Left hindlimb (tissue), 1 donor: ENCODE results near the gene ABR.
A peak's percentile ranks its signal among the peaks of the same experiment; 100 is the strongest.
"Not testable (repeated sequence)": the region's sequence is repeated elsewhere in the genome, so short reads cannot be mapped to it uniquely, and the experiment has no call there.

Experiments
- DNase-seq: peaks from one replicate; pipeline ENCODE4 v3.0.0-alpha.2; 2018

The ABR gene

DNA sequence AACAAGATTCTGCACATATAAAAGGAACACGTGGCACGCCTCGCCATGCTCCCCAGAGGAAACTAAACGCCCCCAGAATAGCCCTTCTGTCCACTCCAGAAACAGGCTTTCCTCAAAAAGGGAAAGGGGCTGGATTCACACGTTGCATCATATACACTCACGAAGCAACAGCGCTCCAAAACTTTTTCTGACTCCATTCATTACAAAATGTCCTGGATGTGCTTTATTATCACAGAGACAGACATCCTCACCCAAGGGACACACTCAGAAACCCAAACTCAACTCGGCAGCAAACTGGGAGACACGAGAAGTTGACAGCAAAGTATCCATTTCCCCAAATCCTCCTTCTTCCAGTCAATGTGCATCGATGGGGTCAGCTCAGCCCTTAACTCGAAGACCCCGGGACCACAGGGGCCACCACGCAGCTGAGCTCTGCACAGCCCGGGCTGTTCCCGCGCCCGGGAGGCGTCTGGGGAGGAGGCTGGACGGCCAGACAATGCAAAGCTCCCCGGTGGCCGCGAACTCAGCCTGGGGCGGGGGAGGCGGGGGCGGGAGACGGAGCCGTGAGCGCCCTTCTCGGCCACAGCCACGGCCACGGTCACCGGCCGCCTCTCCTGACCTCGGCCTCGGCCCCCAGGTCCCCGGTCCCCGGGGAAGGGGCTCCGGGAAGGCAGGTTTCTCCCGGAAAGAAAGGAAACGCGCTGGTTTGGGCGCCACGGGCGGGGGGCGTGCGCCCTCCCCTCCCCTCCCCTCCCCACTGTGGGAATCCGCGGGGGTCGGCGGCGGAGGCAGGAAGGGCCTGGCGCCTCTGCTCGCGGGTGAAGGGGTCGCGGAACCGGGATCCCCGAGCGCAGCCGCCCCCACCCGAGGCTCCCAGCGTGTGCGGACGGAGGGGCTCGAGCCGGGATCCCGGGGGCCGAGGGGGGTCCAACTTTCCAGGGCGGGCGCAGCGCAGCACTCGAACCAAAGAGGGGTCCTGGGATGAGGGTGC lies 201.4 kb downstream of the ABR start:
- peak; percentile 56 for DNase-seq

DNA sequence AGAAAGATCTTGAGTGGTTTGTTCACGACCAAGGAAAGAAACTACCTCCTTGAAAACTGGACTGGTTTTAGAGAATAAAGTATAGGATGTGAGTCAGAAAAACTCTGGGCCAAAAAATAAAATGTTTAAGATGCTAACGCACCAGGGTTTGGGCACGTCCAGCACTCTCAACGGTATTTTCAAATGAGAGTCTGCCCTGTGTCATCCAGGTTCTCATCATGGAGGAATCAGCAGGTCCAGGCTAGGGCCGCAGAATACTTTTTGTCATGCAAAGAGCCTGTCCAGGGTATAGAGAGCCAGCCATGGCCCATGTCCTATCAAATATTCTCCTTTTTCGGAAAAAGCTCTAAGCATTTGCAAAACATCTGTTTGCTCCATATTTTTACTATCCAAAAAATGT lies 202.6 kb downstream of the ABR start:
- no peak for DNase-seq

DNA sequence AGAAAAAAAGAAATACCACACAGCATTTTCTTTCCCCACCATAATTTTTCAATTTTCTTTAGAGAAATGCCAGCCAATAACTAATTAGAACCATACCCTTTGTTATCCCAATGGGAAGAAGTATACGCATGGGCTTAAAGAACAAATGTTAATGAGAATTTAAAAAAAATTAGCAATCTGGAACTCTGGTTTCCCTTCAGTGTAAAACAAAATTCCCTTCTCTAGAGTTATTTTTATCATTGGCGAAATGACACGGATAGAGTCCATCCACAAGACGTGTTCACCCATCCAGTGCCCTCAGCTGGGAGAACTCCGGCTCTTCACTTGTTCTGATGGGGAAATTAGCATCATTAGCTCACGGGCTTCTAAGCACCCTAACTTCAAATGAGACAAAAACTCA lies 203.5 kb downstream of the ABR start:
- no peak for DNase-seq

DNA sequence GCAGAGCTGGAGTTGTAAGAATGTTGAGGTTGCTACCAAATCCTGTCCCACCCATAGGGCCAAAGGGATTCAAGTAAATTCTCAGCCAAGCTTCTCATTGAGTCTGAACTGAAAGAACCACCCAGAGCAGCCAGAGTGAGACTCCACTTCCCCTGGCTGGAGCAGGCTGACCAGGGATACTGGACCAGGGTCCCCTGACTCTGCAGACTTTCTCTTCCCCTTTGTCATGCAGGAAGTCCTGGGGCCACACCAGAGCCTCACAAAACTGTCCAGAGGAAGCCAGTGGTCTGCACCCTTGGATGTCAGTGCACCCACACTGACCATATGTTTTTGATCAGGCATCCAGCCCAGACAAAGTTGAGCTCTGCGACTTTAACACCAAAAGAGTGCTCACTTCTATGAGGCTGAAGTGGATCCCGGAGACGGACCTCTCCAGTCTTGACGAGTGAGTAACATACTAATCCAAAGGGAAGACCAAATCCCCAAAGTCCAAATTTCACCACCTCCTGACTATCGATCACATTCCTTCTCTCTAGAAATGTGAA lies 204.3 kb downstream of the ABR start:
- DNase-seq: no peak

DNA sequence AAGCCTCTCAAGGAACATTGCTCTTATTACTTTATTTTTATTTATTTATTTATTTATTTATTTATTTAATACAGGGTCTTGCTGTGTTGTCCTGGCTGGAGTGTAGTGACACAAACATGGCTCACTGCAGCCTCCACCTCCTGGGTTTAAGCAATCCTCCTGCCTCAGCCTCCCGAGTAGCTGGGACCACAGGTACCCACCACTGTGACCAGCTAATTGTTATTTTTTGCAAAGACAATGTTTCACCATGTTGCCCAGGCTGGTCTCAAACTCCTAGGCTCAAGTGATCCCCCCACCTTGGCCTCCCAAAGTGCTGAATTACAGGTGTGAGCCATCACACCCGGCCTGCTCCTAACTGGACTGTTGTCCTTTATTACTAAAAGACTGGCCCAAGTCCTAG lies 205.0 kb downstream of the ABR start:
- not testable (repeated sequence) for DNase-seq

DNA sequence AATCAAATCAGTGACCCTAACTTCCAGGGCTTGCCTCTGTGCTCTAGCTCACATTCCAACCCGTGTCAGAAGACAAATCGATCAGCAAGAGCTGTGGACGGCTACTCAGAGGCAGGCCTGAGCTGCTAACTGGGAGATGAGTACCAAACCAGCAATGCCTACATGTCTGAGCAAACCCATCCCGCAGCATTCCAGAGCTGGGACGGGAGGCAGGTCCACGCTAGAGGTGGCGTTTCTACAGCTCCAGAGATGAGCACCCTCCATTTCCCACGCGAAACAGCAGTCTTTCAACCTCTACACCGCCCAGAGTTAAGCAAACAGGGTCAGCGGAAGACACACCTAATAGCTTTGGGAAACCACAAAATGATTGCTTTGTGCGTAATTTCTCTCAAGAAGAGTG lies 206.7 kb downstream of the ABR start:
- no peak for DNase-seq

DNA sequence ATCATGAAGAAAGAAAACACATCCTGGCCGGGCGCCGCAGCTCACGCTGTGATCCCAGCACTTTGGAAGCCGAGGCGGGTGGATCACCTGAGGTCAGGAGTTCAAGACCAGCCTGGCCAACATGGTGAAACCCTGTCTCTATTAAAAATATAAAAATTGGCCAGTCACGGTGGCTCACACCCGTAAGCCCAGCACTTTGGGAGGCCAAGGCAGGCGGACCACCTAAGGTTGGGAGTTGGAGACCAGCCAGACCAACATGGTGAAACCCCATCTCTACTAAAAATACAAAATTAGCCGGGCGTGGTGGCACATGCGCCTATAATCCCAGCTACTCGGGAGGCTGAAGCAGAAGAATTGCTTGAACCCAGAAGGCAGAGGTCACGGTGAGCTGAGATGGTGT lies 207.9 kb downstream of the ABR start:
- not testable (repeated sequence) for DNase-seq

DNA sequence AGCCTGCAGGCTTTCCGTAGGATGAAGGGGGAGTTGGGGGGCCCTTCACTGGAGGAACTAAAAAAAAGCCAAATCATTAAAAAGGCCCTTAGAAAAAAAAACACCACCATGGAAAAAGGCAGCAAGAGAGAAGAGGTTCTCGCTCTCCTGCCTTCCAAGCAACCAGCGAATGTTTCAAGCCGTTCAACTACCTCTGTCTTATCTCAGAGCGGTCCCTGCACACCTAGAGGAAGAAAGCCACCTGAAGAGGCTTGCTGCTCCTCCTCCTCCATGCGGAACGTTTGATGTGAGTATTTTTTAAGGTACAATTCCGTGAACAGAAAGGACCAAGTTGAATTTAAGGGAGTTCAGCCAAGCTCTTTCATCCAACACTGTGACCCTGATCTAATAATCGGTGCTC lies 209.4 kb downstream of the ABR start:
- DNase-seq: no peak

DNA sequence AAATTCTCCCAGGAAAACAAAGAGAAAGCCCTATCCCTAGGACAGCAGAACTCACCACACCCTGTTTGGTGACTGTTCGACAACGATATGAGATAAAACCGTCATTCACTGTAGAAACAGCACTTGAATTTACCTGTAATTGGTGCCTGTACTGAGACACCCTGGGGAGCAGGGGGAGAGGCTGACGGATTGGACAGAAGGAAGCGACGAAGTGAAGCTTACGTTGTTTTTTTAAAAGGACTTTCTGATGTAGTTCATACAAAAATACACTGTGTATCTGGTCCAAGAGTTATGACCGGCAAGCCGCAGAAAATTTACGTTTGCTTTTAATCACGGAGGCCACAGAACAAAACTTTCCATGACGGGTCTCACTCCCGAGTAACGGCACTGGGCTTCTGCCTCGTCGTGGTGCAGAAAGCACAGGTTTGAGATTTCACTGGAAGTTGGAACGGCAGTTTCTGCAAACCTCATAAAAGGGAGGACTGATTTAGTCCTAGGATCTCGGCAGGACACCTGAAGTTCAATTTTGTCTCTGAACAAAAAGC lies 209.9 kb downstream of the ABR start:
- peak; percentile 72 for DNase-seq

DNA sequence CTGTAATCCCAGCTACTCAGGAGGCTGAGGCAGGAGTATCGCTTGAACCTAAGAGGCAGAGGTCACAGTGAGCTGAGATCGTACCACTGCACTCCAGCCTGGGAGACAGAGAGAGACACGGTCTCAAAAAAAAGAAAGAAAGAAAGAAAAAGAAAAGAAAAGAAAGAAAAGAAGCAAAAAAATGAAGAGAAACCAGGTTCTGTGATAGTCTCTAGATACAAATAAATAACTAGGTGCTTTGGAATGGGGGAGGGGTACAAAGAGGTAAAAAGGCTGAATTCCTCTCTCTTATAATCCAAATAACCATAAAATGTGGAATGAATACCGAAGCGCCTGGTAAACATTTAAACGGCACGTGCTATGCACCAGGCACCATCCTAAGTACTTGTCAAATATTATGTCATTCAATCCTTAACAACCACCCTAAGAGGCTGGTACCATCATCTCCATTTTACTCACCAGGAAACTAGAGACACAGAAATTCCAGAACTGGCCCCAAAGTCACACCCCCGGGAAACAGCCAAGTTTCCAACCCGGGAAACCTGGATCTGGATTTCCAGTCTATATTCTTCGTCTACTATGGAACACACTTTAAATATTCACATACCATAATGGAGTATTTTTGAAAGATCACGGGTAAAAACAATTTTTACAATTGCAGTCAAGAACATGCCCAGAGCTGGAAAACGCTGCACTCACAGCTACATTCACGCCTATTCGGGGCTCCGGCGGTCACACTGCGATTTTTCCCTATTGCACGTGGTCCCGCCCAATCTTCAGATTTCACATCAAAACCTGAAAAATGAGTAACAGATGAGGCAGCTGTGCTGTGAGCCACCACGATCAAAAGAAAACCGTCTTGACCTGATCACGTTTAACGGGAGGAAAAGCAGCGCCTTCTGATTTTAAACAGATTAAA lies 210.7 kb downstream of the ABR start:
- peak; percentile 66 for DNase-seq

DNA sequence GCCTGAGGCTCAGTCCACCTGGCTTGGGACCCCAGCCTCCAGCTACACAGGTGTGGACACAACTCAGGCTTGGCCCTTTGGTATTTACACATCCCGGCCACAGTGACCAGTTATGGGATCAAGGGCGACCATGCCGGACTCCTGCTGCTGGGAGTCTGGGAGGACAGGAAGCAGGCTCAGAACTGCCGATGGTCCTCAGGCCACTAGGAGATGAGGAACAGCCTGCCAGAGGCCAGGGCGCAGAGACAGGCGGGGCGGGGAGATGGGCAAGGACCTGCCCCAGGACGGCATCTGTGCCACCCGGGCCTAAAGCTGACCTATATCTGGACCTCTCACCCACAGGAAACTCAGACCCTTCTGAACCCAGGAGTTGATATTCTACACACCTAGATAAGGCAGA lies 212.7 kb downstream of the ABR start:
- DNase-seq: no peak

DNA sequence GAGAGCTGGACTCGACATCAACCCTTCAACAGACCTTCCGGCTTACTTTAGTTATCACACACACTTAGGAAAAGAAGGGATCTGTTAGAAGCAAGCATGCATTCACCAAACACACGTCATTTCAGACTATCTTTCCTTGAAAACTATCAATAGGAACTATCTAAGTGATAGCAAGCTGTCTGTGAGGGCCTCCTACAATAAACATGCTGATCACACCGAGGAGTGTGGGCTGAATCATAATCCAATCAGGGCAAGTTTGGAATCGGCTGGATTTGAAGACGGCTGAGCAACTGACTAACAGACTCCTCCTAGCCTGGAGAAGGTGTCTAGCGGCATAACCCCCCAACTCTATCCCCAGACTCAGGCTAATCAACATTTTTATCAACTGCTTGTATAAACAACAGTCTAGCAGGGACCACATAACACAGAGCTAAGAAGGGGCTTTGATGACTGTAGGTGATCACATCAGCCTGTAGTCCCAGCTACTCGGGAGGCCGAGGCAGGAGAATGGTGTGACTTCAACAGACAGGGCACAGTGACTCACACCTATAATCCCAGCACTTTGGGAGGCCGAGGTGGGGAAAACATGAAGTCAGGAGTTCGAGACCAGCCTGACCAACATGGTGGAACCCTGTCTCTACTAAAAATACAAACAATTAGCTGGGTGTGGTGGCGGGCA lies 214.3 kb downstream of the ABR start:
- DNase-seq: no peak

DNA sequence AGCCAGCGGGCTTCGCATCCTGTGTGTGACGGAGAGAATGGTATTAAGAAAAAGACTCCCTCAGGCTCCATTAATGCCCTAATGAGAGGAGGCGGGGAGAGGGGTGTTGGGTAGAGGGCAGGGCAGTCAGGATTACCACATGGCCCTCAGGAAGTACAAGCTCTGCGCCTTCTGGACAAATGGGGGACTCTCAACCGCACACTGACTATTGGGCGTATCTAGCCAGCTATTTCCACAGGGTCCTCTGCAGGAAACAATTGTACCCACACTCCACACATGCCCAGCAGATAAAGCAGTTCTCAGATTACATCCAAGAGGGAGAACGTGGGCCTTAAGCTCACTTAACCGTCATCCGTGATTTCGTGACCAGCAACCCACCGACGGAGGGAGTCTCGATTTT lies 214.9 kb downstream of the ABR start:
- no peak for DNase-seq

DNA sequence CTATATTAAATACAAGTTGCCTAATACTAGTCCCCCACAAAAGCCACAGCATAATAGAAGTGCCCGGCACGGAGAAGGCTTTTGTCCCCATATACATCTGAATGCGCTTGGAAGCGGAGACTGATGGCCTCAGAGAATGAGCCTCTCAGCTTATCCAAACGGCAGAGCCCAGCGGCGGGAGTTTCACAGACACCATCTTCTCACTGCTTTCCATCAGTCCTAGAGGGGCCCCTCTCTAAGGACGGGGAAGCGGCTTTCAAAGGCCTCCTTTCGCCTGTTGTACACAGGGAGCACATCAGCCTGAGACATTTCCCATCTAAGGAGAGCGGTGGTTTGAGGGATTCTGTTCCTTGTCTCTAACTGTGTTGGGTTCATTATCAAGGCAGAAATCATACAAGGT lies 217.1 kb downstream of the ABR start:
- DNase-seq: no peak

DNA sequence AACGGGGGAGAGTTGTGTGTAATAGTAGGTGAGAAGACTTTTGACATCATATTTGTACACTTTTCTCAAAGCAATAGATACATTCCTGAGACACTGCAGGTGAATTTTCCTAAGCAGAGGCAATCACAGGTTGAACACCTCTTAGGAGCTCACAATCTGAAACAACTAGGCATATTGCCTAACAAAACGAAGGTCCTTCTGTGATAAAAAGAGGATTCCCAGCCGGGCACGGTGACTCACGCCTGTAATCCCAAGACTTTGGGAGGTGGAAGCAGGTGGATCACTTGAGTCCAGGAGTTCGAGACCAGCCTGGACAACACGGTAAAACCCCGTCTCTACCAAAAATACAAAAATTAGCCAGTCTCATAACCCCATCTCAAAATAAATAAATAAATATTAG lies 217.6 kb downstream of the ABR start:
- no peak for DNase-seq

DNA sequence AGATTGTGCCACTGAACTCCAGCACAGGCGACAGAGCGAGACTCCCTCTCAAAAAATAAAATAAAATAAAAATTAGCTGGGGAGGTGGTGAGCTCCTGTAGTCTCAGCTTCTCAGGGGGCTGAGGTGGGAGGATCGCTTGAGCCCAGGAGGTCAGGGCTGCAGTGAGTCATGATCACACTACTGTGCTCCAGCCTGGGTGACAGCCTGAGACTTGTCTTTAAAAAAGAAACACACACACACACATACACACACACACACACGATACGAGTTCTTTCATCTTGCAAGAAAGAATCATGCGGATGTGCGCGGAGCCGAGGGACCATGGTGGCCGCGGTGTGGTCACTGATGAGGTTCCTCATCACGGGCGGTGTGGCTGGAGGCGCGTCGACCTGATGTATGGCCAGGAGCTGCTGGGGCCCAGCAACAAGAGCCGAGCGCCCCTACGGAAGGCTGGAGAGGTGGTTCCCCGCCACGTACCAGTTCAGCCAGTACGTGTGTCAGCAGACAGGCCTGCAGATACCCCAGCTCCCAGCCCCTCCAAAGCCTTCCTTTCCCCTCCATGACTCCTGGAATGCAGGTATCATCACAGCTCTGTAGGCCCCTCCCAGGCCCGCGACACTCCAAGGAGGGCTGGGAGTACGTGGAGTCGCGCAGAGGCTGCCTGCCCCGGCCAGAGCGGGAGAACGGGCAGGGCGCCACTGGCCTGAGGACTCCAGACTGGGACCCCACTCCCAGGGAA lies 220.9 kb downstream of the ABR start:
- no peak for DNase-seq

DNA sequence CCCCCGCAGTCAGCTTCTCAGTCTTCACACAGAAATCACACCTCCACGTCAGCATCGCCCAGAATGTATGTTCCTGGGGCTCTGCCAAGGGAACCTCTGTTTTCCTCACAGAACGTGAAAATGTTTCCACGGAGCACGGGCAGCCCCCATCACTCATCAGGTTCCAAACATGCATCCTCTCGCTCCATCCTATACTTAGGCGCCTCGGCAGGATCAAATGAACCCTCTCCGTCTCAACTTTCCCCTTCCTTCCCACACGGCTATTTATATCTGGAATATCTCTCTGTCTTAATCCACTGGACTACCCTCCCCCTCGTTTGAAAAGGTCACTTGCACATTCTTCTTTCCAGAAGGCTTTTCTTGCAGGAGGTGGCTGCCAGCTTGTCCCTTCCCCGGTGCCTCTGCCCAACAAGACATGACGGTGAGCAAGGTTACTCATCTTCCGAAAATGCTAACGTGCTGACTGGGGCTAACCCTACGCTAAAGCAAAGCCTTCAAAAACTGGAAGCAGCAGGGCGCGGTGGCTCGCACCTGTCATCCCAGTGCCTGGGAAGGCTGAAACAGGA lies 221.8 kb downstream of the ABR start:
- DNase-seq: no peak

DNA sequence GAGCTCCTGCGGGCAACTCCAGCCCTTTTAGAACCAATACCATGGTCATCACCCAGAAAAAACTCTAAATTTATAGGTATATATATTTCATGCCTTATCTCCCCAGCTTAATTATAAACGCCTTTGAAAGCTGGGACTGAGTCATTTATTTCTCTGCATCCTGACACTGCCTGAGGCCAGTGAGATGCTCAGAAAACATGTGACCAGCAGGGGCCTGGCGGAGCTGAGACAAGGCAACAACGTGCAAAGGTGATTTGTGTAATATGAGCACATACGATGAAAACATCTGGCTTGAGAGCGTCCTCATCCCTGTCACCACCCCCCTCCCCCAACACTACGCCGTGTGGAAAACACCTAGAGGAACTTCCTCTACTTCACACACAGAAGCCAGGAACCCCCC lies 222.9 kb downstream of the ABR start:
- no peak for DNase-seq

DNA sequence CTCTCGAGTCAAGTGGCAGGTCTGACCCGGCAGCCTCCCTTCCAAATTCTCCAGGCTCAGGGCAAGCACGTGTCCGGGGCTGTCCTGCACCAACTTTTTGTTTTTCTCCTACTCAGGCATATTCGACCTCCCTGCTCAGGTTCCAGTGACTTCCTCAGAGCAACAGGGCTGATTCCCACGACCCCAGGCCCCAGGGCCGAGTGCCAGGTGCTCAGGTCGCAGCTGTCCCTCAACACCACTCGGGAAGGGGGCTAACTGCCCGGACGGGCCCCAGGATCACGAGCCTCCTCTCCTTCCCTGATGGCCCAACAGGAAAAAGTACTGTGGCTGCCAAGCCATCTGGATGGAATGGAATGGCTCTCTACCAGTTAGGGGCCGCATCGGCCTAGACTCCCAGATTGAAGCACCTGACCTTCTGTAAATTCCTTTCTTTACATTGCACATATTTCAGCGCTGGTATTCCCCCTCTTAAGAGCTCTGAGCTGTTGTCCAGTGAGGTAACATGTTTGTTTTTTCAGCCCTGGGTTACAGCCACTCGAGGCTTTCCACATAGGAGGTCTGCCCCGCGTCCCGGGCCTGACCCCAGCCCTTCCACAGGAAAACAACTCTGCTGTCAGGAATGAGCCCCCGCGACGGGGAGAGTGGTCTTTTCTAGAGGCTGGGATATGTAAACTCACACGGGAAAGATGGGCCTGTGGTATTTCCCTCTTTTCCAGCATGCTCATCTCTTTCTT lies 225.2 kb downstream of the ABR start:
- DNase-seq: peak; percentile 72

DNA sequence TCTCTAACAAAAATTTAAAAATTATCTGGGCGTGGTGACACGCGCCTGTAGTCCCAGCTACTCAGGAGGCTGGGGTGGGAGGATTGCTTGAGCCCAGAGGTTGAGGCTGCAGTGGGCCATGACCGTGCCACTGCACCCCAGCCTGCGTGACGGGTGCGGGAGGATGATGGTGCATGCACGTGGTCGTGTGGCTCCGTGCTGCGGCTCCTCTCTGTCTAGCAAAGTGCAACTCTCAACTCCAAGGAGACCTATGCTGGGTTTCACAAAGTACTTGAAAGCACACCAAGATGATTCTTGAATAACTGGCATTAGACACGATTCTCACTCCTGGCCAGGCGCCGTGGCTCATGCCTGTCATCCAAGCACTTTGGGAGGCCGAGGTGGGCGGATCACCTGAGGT lies 226.0 kb downstream of the ABR start:
- no peak for DNase-seq
